ENCODE results near the gene B3GNT3.

DNA sequence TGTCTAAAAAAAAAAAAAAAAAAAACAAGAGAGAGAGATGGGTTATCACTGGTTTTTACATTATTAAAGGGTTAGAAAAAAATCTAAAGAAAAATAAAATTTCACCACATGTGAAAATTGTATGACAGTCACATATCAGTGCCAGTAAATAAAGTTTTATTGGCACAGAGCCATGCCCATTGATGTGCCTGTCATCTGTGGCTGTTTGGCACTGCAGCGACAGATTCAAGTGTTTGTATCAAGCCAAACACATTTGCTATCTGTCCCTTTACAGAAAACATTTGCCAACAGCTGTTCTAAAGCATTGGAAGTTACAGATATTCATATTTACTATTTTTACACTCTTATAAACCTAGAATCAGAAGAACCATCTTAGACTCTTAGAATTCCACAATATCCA is 27.4 kb upstream of the B3GNT3 start:
- TF ChIP-seq, protein P1, sequence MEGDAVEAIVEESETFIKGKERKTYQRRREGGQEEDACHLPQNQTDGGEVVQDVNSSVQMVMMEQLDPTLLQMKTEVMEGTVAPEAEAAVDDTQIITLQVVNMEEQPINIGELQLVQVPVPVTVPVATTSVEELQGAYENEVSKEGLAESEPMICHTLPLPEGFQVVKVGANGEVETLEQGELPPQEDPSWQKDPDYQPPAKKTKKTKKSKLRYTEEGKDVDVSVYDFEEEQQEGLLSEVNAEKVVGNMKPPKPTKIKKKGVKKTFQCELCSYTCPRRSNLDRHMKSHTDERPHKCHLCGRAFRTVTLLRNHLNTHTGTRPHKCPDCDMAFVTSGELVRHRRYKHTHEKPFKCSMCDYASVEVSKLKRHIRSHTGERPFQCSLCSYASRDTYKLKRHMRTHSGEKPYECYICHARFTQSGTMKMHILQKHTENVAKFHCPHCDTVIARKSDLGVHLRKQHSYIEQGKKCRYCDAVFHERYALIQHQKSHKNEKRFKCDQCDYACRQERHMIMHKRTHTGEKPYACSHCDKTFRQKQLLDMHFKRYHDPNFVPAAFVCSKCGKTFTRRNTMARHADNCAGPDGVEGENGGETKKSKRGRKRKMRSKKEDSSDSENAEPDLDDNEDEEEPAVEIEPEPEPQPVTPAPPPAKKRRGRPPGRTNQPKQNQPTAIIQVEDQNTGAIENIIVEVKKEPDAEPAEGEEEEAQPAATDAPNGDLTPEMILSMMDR (IDR thresholded peaks at IDR 0.05), result no peak
- TF ChIP-seq POLR2A (IDR thresholded peaks at IDR 0.05) (no peak), POLR2AphosphoS5 (IDR thresholded peaks at IDR 0.05) (no peak)
